T-cell (primary cell): ENCODE results near the gene TUBGCP6. TPM values are rescaled to one million over a fixed set of nuclear protein-coding genes. Genes with fewer than 3 reads are reported as not detected.

ENCODE experiments used
- ATAC-seq, 4 experiments: fragments of 200-7000 bp in 3 of 4; fragments of 150-1000 bp in 1 of 4; cut with Tn5 transposase; replicated peaks in 1 of 4; 1 replicate in 3 of 4; 2 replicates in 1 of 4; pipeline ENCODE4 v1.10.0; 2021; ENCODE audit warnings: moderate library complexity in 3 of 4, mild to moderate bottlenecking in 2 of 4, moderate number of reproducible peaks in 1 of 4
- CTCF ChIA-PET, 2 donors: fragments of 300-600 bp; sonication (Branson Sonifier 250); formaldehyde crosslinking; loops; one replicate each; lab custom pipeline; 2022; ENCODE audit warnings: antibody characterized with exemption in 2 of 2; lab: Charles Lee
- POLR2A ChIA-PET, 2 donors: fragments of 300-600 bp; sonication (Branson Sonifier 250); formaldehyde crosslinking; loops; one replicate each; lab custom pipeline; 2022; ENCODE audit warnings: antibody characterized with exemption in 2 of 2; lab: Charles Lee
- DNase-seq, 35 experiments: peaks; one replicate each; pipeline versions ENCODE4 v3.0.0 to v3.0.0-alpha.2; 2013 to 2023
- H3K27ac ChIP-seq: one replicate; pipeline ENCODE4 v1.5.1; 2013; ENCODE audit warnings: low read length
- H3K27me3 ChIP-seq, 2 experiments: replicated peaks in 1 of 2; 1 replicate in 1 of 2; 2 replicates in 1 of 2; pipeline versions ENCODE4 v1.6.1 to v1.7.0; 2013; ENCODE audit warnings: low read length in 1 of 2, mixed read lengths in 1 of 2; ENCODE audit not compliant: control insufficient read depth in 2 of 2, insufficient read depth in 2 of 2; ENCODE audit errors: extremely low read depth in 1 of 2
- H3K36me3 ChIP-seq, 2 donors: 1 replicate in 1 of 2; 2 replicates in 1 of 2; pipeline versions ENCODE4 v1.6.1 to v1.7.0; 2013; ENCODE audit warnings: low read length in 1 of 2; ENCODE audit not compliant: control insufficient read depth in 2 of 2, insufficient read depth in 1 of 2; ENCODE audit errors: extremely low read depth in 1 of 2
- H3K4me1 ChIP-seq, 2 experiments: 1 replicate in 1 of 2; 2 replicates in 1 of 2; pipeline versions ENCODE4 v1.6.1 to v1.7.0; 2013; ENCODE audit warnings: low read length in 2 of 2, mixed read lengths in 1 of 2; ENCODE audit not compliant: insufficient read depth in 2 of 2, control insufficient read depth in 1 of 2; ENCODE audit errors: extremely low read depth in 1 of 2
- H3K4me3 ChIP-seq, 2 donors: 1 replicate in 1 of 2; 2 replicates in 1 of 2; pipeline versions ENCODE4 v1.5.1 to v1.7.0; 2013; ENCODE audit warnings: mild to moderate bottlenecking in 2 of 2, low read length in 1 of 2, moderate library complexity in 1 of 2; ENCODE audit not compliant: control insufficient read depth in 1 of 2; ENCODE audit errors: extremely low read depth in 1 of 2
- H3K9me3 ChIP-seq: 2 replicates; pipeline ENCODE4 v1.7.0; 2013
- H3K27ac Mint-ChIP-seq, 2 donors: one replicate each; pipeline ENCODE4 v1.8.0; 2020 to 2021; ENCODE audit warnings: mild to moderate bottlenecking in 2 of 2, mixed read lengths in 2 of 2
- H3K27me3 Mint-ChIP-seq, 2 donors: one replicate each; pipeline ENCODE4 v1.8.0; 2021 to 2022; ENCODE audit warnings: mixed read lengths in 2 of 2
- H3K36me3 Mint-ChIP-seq: one replicate; pipeline ENCODE4 v1.8.0; 2021; ENCODE audit warnings: mixed read lengths
- H3K4me1 Mint-ChIP-seq, 3 donors: one replicate each; pipeline ENCODE4 v1.8.0; 2020 to 2022; ENCODE audit warnings: mixed read lengths in 3 of 3, mild to moderate bottlenecking in 1 of 3
- H3K4me3 Mint-ChIP-seq, 3 donors: one replicate each; pipeline ENCODE4 v1.8.0; 2020 to 2022; ENCODE audit warnings: mild to moderate bottlenecking in 3 of 3, mixed read lengths in 3 of 3, moderate library complexity in 3 of 3
- H3K9me3 Mint-ChIP-seq, 3 donors: one replicate each; pipeline ENCODE4 v1.8.0; 2020 to 2022; ENCODE audit warnings: mixed read lengths in 3 of 3
- WGBS: methylation state at CpG from one replicate; pipeline ENCODE4 v1.1.5; 2013; ENCODE audit warnings: missing lambda C conversion rate; ENCODE audit not compliant: insufficient coverage; 5-methylcytosine and 5-hydroxymethylcytosine counted together
- total RNA-seq, 35 experiments: library from RNA in 6 of 35; stranded (reverse) in 6 of 35; fragments of 120-200 nt in 1 of 35; gene quantifications; one replicate each; pipeline versions ENCODE4 v1.2.1 to v1.2.4 and lab custom pipeline; 2013 to 2026

TUBGCP6 gene
- total RNA-seq, 5 donors from 2014 or later (not counting 1 experiment from before 2014, with no cell fraction given): 129 to 144 (median 132) TPM

DNA sequence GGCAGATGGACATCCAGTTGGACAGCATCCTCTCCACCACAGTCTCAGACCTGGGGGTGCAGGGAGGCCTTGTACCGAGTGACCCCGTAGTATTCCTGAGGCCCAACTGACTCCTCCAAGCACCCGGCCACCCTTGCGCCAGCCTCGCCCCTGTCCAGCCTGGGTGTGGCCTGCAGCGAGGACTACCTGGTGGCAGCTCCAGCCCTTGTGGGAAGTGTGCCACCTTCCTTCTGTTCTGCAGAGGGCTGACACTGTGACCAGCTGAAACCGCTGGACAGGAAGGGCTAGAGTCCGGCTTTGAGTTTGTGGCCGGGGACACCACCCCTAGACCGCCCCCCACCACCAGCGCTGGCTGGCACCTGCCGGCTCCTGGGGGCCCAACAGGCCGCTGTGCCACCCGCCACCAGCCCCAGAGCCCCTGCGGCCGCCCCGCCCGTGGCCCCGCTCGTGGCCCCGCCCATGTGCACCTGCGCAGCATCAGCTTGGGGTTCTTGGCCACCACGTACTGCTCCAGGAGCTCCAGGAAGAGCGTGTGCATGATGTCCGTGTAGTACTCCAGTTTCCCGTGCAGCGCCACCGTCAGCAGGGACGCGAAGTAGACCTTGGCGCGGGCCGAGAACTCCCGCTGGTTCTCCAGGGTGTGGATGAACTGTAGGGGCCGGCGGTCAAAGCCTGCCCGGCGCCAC lies 35.3 kb upstream of the TUBGCP6 start:
- Mint-ChIP-seq H3K27me3 (no peaks in the 10 kb centered on the region), H3K4me3 (no peak overlapping the region), H3K4me1 (peaks cover 0 to under 1% (median 0%) of the 10 kb centered on the region in 3 donors), H3K36me3 (no peaks in the 10 kb centered on the region), H3K9me3 (no peaks in the 10 kb centered on the region), H3K27ac (no peak overlapping the region)
- peaks cover 0 to 2% of the 10 kb centered on the region in 2 experiments for H3K4me1 ChIP-seq
- H3K36me3 ChIP-seq: no peaks in the 10 kb centered on the region
- POLR2A ChIA-PET: no interaction called here
- no peaks in the 10 kb centered on the region for H3K9me3 ChIP-seq
- CTCF ChIA-PET: no interaction called here
- no peak overlapping the region for H3K27ac ChIP-seq
- no peak overlapping the region for H3K4me3 ChIP-seq
- WGBS: 93% methylated on average over 38 of the region's 38 CpGs
- ATAC-seq (no peak), DNase-seq (no peak)
- H3K27me3 ChIP-seq: peaks cover 0 to 2% of the 10 kb centered on the region in 2 experiments

- DNase-seq: no peak
- H3K27ac Mint-ChIP-seq: no peak overlapping the region
- no peaks in the 10 kb centered on the region for H3K9me3 ChIP-seq
- no peaks in the 10 kb centered on the region for H3K9me3 Mint-ChIP-seq
- H3K36me3 ChIP-seq: no peaks in the 10 kb centered on the region
- peaks cover 0 to 5% of the 10 kb centered on the region in 2 experiments for H3K4me1 ChIP-seq
- H3K4me1 Mint-ChIP-seq: peaks cover 0 to 6% (median 2%) of the 10 kb centered on the region in 3 donors
- H3K27me3 Mint-ChIP-seq: no peaks in the 10 kb centered on the region
- POLR2A ChIA-PET: no interaction called here
- H3K27me3 ChIP-seq: no peaks in the 10 kb centered on the region
- no peak overlapping the region for H3K4me3 Mint-ChIP-seq
- no peaks in the 10 kb centered on the region for H3K36me3 Mint-ChIP-seq
- 91% methylated on average over 27 of the region's 30 CpGs for WGBS
- ATAC-seq: no peak
- no peak overlapping the region for H3K4me3 ChIP-seq
- CTCF ChIA-PET: no interaction called here
- H3K27ac ChIP-seq: no peak overlapping the region
These were observed 34.3 kb upstream of the TUBGCP6 start for GRCh38 chr22:50278956-50279619.

GRCh38 chr22:50278461-50278860 lies 33.6 kb upstream of the TUBGCP6 start:
- no peak overlapping the region for H3K4me3 ChIP-seq
- ATAC-seq (no peak), DNase-seq (no peak)
- Mint-ChIP-seq H3K4me1 (peaks cover 2 to 10% (median 6%) of the 10 kb centered on the region in 3 donors), H3K9me3 (no peaks in the 10 kb centered on the region), H3K27ac (no peak overlapping the region), H3K4me3 (no peak overlapping the region), H3K27me3 (no peaks in the 10 kb centered on the region), H3K36me3 (no peaks in the 10 kb centered on the region)
- no peaks in the 10 kb centered on the region for H3K27me3 ChIP-seq
- WGBS: 95% methylated on average over 20 of the region's 21 CpGs
- POLR2A ChIA-PET: no interaction called here
- CTCF ChIA-PET: no interaction called here
- no peak overlapping the region for H3K27ac ChIP-seq
- H3K4me1 ChIP-seq: peaks cover 0 to 6% of the 10 kb centered on the region in 2 experiments
- H3K36me3 ChIP-seq: no peaks in the 10 kb centered on the region
- no peaks in the 10 kb centered on the region for H3K9me3 ChIP-seq

GRCh38 chr22:50277761-50278160 lies 32.9 kb upstream of the TUBGCP6 start:
- H3K27me3 Mint-ChIP-seq: no peaks in the 10 kb centered on the region
- Histone ChIP-seq H3K4me1 (peaks cover 0 to 6% of the 10 kb centered on the region in 2 experiments), H3K4me3 (no peak overlapping the region), H3K27ac (no peak overlapping the region), H3K9me3 (no peaks in the 10 kb centered on the region), H3K36me3 (no peaks in the 10 kb centered on the region), H3K27me3 (peaks cover 0 to 3% of the 10 kb centered on the region in 2 experiments)
- WGBS: 79% methylated on average over 19 of the region's 25 CpGs
- peaks cover 2 to 10% (median 6%) of the 10 kb centered on the region in 3 donors for H3K4me1 Mint-ChIP-seq
- H3K9me3 Mint-ChIP-seq: no peaks in the 10 kb centered on the region
- no peak for ATAC-seq
- no peak overlapping the region for H3K4me3 Mint-ChIP-seq
- no peaks in the 10 kb centered on the region for H3K36me3 Mint-ChIP-seq
- DNase-seq: no peak
- ChIA-PET POLR2A (no interaction called here), CTCF (no interaction called here)
- H3K27ac Mint-ChIP-seq: no peak overlapping the region

GRCh38 chr22:50276143-50276542 lies 31.3 kb upstream of the TUBGCP6 start:
- ATAC-seq: peak; percentile 13 to 71 (median 56)
- Mint-ChIP-seq H3K27me3 (no peaks in the 10 kb centered on the region), H3K36me3 (no peaks in the 10 kb centered on the region), H3K4me1 (peaks cover 4 to 10% (median 10%) of the 10 kb centered on the region in 3 donors), H3K9me3 (no peaks in the 10 kb centered on the region), H3K4me3 (no peak overlapping the region), H3K27ac (no peak overlapping the region)
- WGBS: 61% methylated on average over 18 of the region's 25 CpGs
- no peak overlapping the region for H3K27ac ChIP-seq
- CTCF ChIA-PET: interaction anchor here (0.6 to 1.1 kb wide), 3 partner anchors 19 to 345 kb away, joined by 3 to 5 read pairs (median 4); no protein-coding TSS in a partner anchor
- POLR2A ChIA-PET: no interaction called here
- DNase-seq: peak in 25 of 35 experiments; percentile 10 to 81 (median 37)
- H3K4me1 ChIP-seq: peaks cover 0 to 17% of the 10 kb centered on the region in 2 experiments
- H3K27me3 ChIP-seq: peaks cover 0 to 15% of the 10 kb centered on the region in 2 experiments
- H3K9me3 ChIP-seq: no peaks in the 10 kb centered on the region
- H3K36me3 ChIP-seq: no peaks in the 10 kb centered on the region
- no peak overlapping the region for H3K4me3 ChIP-seq

- peaks cover 0 to 19% of the 10 kb centered on the region in 2 experiments for H3K27me3 ChIP-seq
- Mint-ChIP-seq H3K4me1 (peaks cover 6 to 15% (median 10%) of the 10 kb centered on the region in 3 donors), H3K36me3 (no peaks in the 10 kb centered on the region), H3K27ac (no peak overlapping the region), H3K9me3 (no peaks in the 10 kb centered on the region), H3K4me3 (no peak overlapping the region), H3K27me3 (no peaks in the 10 kb centered on the region)
- CTCF ChIA-PET: interaction anchor here (0.5 to 1.1 kb wide), 3 partner anchors 20 to 358 kb away, joined by 3 to 4 read pairs (median 3); no protein-coding TSS in a partner anchor
- no peak overlapping the region for H3K27ac ChIP-seq
- POLR2A ChIA-PET: no interaction called here
- WGBS: 93% methylated on average over 35 of the region's 43 CpGs
- DNase-seq (no peak), ATAC-seq (no peak)
- H3K4me1 ChIP-seq: peaks cover 2 to 24% of the 10 kb centered on the region in 2 experiments
- no peaks in the 10 kb centered on the region for H3K9me3 ChIP-seq
- H3K36me3 ChIP-seq: no peaks in the 10 kb centered on the region
- no peak overlapping the region for H3K4me3 ChIP-seq
These were observed 30.6 kb upstream of the TUBGCP6 start for GRCh38 chr22:50275181-50276055.
